HG02610 (cell line): ENCODE data around the gene CFAP46.

Experiments
- ATAC-seq: cut with Tn5 transposase; IDR thresholded peaks from one replicate; pipeline ENCODE4 v1.9.1; 2021; ENCODE audit warnings: mild to moderate bottlenecking, moderate library complexity; ENCODE audit not compliant: unreplicated experiment

CFAP46 gene

GRCh38 chr10:132761395-132762060, 180.8 kb downstream of the CFAP46 start:
- ATAC-seq: no peak

- ATAC-seq: no peak
Observed at GRCh38 chr10:132758865-132759264, 183.5 kb downstream of the CFAP46 start.
